Endometrium (tissue), 2 donors: ENCODE measurements around the gene PRMT3.
"Not testable (repeated sequence)": the region's sequence is repeated elsewhere in the genome, so short reads cannot be mapped to it uniquely, and the experiment has no call there.

ENCODE experiments used
- FAIRE-seq: peaks from 2 replicates; lab custom pipeline; 2012; peaks lifted over from hg19 to GRCh38; lab: Jason Lieb, UNC
- donor health status: control.
- donor health status: control.

PRMT3 gene

DNA sequence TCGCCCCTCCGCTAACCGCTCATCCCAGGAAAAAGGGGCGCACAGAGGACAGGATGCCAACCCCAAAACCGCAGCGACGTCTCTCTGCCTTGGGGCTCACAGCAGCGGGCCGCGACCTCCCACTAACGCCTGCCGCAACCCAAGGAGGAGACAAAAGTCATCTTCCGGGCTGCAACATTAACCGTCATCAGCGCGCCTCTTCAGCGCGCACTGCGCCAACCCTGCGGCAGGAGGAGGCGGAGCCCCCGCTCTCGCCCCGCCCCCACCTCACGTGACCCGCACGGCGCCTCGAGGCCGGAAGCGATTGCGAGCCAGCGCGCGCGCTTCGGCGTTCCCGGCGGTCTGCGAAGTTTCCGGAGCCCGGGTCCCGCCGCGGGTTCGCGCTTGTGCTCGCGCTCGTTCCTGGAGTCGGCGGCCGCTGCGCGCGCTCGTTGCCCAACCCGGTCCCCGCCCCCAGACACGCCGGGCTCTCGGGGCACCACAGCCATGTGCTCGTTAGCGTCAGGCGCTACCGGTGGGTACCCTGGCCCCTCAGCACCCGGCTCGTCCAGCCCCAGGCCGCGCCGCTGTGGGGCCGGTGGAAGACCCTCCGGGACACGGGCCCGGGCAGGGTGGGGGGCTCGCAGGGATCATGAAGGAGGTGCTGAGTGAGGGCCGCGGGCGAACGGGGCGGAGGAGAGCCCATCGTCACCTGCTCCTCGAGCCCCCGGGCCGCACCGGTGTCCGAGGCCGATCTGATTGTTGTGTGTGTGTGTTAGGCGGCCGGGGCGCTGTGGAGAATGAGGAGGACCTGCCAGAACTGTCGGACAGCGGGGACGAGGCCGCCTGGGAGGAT is at the start of gene PRMT3:
Gene PRMT3, plus strand, starts transcription at position 456 of the 835 bp plus-strand sequence. Its CDS starts 31 bp downstream, at position 487.
- FAIRE-seq, result no peak

DNA sequence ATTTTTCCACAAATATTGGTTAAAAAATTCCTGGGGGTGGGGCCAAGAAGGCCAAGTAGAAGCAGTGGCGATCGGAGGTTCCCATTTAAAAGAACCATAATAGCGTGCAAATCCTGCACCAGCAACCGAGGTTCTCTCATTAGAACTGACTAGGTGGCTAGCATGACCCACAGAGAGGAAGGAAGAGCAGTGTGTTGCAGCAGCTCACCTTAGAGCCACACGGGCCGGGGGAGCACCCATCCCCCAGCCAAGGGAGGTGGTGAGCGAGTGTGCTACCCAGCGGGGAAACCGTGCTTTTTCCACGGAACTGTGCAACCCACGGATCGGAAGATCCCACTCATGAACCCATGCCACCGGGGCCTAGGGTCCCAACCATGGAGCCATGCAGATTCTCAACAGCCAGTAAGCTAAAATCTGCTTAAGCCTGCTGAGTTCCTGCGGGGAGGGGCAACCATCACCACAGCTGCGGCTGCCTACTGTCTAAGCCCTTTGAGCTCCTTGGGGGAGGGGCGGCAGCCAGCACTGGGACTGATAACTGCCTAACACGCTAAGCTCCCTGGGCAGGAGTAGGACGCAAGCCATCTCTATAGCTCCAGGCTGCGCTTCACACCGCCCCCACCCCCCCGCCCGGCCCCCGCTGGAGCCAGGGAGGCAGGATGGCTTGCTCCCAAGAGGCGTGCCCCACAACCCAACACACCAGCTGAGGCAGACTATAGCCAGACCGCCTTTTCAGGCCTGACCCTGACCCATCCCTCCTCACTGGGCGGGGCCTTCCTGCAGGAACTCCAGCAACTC is 45.0 kb upstream of the PRMT3 start:
- FAIRE-seq, result no peak

DNA sequence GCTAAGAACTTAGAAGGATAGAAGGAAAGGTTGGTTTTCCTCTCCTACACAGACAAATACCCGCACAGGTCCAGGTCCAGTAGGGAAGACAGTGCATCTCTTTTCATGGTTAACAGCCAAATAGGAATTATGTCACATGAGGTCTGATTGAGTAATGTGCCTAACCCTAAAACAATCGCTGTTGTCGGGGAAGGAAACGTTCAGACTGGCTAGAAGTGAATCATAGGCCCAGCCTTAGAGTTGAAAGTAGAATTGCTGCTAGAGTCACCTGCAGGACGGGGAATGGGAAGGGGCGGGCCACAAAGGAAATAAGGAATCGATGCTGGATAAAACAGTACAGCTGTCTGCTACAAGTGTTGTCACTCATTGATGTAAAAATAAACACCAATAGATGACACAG is 36.4 kb upstream of the PRMT3 start:
- no peak for FAIRE-seq

DNA sequence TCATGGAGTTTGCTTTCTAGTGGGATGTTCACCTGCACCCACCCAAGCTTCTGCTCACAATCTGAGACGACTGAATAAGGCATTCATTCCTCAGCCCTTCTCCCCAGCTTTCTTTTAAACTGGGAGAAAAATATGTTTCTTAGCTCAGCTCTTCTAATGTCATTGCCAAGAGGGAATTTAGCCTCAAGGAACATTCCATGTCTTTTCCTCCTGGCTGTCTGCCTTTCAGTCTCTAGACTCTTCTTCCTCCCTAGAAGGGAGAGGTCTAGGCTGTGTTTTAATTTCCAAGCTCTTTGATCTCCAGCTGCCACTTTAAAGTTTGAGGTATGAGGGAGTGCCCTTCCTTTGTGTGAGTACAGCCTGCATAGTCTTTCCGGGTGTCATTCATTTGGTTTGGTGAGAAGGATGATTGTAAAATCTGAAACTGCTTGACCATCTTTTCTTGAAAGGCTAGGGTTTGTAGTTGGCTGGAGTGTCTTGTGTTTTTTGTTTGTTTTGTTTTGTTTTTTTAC is 35.7 kb upstream of the PRMT3 start:
- FAIRE-seq, result no peak

DNA sequence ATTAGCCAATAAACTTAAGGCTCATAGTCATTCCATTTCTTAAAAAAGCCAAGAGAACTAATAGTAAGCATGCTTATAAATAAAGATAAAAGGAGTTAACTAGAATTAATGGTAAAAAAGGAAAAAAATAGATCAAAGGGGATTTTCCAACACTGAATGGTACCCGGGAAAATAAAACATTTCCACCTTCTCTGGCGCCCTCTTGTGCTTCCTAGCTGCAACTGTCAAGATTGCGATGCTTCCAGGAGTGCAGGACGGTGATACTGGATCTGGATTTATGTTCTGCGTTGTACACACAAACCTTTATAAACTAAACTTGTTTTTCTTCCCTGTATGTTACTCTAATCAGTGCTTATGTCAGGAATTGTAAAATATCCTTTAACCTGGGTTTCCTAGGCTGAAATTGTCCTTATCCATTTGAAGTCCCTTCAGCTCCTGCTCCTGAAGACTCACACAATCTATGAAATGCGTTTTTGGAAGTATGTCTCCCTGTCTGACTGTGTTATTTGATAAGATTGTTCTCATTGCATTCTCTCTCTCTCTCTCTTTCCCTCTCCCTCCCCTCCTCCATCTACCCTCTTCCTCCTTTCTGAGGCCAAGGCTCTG is 33.6 kb upstream of the PRMT3 start:
- FAIRE-seq, result no peak

DNA sequence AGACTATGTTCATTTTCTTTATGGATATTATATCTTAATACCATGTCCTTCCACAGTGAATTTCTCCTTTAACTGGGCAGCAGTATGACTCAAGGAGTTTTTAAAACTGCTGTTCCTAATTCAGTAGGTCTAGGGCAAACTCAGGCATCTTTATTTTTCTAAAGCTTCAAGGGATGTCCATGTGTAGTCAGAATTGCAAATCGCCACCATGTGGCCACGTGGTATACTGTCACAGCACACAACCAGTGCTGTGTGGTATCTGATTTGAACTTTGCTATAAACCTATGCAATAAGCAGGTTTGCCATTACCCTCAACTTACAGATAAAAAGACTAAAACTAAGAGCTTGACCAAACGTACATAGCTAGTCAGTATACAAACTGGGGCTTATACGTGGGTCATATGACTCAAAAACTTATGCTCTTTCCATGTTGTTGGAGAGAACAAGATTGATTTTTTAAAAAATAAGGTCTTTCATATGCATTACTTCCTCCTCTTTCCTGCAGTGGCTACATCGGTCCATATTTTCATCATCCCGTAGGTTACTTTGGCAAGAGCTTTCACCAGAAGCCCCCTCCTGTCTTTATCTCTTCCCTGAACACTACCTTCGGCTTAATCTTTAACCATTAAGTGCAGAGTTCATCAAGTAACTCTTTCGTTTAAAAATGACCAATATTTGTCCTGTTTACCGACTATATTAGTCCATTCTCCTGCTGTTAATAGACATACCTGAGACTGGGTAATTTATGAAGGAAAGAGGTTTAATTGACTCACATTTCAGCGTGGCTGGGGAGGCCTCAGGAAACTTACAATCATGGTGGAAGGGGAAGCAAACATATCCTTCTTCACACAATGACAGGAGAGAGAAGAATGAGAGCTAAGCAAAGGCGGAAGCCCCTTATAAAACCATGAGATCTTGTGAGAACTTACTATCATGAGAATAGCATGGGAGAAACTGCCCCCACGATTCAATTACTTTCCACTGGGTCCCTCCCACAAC is 32.0 kb upstream of the PRMT3 start:
- FAIRE-seq, result no peak

DNA sequence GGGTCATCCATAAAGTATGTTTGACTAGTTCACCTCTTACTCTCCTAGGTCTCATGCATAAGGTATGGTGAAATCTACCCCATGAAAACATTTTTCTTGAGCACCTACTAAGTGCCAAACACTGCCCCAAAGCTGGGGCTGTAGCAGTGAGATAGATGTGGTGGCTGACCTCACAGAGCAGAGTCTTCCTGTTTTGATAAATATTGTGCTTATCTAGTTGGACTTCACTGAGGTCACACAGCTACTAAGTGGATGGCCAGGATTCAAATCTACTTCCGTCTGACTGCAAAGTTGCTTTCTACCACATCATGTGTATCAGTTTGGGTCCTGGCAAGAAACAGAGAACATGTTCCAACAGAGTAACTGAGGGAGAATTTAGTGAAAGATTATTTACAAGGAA is 30.4 kb upstream of the PRMT3 start:
- FAIRE-seq, result no peak

DNA sequence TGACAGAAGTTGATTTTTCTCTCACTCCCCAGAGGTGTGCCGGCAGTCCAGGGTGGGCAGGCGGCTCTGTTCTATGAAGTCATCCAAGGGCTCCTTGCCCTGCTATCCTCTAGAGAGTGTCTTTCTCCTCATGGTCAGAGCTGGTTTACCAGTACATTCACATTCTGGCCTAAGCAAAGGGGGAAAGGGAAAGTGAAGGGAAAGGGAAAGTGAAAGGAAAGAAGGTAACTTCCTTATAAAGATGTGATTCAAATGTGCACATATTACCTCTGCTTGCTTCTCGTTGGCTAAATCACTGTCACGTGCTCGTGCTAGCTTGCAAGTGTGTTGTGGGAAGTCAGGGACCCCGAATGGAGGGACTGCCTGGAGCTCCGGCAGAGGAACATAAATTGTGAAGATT is 26.9 kb upstream of the PRMT3 start:
- FAIRE-seq, result no peak

DNA sequence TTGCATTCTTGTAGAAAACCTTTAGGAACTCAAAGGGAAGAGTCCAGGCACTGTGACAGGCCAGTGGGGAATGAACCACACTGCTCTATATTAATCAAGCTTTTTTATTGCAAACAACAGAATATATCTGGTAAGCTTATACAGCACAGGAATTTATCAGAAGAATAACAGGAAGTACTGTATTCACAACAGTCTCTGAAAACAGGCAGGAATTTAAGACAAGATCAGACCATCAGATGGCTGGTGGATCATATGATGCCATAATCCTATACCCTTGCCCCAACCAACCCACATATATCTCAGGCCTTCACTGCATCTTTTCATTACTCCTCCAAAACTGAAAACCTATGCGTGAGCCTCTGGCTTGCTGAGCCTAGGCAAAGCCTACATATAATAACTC is 25.0 kb upstream of the PRMT3 start:
- FAIRE-seq, result no peak

DNA sequence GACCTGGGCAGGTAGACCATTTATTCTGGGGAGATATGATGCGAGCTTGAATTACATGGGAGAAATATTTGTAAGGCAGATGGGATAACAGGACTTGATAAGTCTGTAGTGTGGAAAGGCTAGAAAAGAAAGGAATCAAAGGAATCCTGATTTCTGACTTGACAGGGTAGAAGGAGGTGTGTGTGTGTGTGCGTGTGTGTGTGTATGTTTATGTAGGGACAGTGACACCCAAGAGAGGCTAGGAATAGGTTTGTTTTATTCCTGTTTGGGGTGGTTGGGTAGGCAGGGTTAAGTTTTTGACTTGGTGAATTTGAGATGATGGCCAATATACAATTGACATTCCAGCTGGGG is 24.4 kb upstream of the PRMT3 start:
- no peak for FAIRE-seq

DNA sequence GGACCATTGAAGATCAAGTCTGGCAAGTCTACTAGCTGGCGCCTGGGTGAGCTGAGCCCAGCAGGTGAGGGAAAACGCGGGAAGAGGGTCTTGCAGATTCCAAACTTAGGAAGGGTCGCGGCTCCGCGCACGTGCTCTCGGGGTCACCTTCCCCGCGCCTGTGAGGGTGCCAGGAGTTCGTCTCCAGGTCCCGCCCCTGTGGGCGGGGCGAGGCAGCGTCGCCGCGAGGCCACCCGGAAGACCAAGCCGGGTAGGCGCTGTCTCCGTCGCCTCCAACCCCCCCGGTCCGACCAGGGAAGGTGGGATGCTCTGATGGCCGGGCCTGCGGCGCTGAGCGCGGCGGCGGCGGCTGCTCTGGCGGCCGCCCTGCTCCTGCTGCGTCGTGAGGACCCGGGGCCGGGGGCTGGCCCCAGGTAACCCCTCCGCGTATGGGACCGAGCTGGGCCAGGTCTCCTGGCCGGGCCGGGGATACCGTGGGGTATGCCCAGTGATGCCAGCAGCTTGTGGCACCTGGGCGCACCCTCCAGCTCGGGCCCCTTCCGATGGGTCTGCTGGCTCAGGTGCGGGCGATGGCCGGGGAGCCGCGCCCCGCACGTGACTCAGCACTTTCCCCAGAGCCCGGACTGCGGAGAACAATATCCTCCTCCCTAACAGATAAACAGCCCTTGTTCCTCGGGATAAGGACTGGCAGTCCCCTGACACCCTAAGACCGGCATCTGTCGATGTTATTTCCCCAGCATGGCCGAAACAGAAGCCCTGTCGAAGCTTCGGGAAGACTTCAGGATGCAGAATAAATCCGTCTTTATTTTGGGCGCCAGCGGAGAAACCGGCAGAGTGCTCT is 23.8 kb upstream of the PRMT3 start, which contains the start of gene HTATIP2:
Gene HTATIP2, plus strand, starts transcription at position 215 of the 841 bp plus-strand sequence. Its CDS starts 524 bp downstream, at position 739.
- FAIRE-seq, result no peak

DNA sequence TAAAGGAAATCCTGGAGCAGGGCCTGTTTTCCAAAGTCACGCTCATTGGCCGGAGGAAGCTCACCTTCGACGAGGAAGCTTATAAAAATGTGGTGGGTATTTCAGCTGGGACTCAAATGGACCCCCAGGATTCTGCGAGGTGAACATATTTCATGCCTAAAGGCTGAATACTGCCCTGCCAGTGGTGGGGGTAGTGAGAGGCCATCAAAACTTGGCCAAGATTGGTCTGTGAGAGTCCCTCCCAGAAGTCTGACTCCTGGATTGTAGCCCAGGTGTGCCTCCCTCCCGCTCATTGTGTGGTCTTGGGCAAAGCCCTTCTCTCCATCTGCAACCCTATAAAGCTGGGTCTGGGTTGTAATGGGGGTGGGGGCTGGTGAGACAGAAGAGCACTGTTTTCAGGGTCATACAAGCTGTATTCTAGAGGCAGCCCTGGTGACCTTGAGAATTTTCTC is 23.1 kb upstream of the PRMT3 start:
- no peak for FAIRE-seq

DNA sequence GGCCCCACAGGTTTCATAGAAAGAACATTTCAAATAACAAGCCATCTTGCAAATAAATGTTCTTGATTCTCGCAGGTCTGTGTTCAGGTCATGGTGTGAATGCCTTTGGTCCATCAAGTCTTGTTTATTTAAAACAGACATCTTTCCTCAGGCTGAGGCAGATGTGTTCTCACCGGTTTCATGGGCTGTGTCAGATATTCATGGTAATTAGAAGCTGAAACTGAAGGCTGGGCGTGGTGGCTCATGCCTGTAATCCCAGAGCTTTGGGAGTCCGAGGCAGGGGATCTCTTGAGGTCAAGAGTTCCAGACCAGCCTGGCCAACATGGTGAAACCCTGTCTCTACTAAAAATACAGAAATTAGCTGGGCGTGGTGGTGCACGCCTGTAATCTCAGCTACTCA is 22.1 kb upstream of the PRMT3 start:
- FAIRE-seq, result not testable (repeated sequence)

DNA sequence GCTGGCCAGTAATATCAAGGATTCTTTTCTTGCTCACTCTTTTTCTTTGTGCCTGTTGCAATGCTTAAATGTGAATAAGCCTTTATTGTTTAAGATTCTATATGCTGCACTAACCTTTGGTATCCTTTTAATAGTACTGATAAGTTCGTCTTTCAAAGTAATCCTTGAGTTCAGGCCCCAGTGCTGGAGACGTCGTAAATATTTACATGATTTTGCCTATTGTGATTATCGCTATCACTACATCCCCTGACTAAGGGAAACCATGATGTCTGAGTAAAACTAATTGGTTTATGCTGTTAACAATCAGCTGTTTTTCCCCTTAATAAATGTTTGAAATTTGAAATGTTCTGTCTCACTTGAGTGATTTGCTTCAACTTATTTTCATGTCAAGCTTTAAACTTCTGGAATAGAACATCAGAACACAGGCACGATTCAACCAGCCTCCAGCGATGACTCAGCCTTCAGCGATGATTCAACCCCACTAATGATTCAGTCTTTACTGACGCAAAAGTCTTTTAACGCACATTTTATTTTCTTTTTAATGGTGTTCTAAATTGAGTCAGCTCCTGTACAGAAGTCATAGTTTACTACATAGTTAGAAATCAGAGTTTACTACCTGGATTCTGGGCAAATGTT is 20.1 kb upstream of the PRMT3 start:
- no peak for FAIRE-seq

DNA sequence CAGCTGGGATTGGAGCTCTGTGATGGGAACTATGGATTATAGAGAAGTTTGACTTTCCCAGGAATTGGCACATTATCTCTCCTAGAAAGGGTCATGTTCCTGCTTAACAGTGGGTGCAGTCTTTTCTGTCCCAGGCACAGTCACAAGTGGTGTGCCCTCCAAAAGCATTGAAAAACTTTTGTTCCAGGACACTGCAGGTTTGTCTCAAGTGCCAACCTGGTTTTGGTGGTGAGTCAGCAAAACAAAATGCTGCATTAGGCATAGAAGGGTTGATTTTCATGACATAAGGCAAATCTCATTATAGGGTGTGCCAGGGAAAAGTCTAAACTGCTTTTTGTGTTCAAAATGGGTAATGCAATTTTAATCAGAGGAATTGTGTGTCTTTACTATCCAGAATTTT is 19.1 kb upstream of the PRMT3 start:
- no peak for FAIRE-seq

DNA sequence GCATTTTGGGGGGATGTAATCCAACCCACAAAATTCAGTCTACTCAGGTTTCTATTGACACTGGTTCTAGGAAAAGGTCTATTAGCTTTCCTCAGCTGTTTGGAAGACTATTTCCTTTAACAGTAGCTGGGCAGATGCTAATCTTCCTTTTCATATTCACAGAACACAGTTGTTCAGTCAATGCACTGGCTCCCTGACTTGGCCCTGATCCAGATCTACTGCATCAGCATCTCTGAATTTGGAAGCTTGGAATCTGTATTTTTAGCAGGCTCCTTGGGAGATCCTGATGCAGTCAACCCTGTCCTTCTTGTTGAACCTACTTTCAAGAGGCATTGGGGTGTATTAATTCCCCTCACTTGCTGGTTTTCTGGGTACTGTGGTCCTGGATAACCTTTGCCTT is 17.7 kb upstream of the PRMT3 start:
- no peak for FAIRE-seq

DNA sequence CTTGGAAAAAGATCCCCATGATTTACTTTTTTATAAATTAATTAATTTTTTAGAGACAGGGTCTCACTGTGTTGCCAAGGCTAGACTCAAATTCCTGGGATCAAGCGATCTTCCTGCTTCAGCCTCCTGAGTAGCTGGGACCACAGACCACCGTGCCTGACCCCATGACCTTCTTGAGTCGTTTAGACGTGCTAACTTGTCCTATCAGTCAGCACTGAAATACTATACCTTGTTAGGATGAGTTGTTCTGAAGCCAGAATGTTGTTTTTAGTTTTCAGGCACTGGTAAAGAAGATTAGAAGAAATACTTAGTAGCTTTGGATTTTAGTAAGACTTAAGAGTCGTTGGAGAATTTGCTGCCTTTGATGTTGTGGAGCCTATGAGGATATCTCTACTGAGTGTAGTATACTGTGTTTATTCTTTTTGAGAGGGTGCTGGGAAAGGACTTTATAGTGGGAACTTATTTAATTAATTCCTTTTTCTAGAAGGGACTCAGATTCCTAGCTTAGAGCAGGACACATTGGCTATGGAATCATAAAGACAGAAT is 15.4 kb upstream of the PRMT3 start:
- FAIRE-seq, result no peak

DNA sequence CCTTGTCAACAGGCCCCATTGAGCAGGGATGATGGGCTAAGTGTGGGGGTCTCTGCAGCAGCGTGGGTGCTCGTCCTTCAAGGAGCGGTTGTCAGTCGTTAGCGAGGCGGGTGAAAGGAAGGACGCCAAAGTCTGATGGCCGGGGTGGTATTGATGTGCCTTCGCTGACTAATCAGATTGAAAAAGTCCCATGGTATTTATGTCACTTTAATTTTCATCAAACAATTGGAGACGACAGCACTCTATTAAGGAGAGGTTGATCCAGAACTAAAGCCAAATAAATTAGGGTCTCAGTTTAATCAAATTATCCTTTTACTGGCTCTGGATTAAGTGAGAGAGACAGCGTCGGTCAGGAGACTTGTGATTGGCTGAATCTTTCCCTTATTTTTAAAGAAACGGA is 14.4 kb upstream of the PRMT3 start:
- no peak for FAIRE-seq

DNA sequence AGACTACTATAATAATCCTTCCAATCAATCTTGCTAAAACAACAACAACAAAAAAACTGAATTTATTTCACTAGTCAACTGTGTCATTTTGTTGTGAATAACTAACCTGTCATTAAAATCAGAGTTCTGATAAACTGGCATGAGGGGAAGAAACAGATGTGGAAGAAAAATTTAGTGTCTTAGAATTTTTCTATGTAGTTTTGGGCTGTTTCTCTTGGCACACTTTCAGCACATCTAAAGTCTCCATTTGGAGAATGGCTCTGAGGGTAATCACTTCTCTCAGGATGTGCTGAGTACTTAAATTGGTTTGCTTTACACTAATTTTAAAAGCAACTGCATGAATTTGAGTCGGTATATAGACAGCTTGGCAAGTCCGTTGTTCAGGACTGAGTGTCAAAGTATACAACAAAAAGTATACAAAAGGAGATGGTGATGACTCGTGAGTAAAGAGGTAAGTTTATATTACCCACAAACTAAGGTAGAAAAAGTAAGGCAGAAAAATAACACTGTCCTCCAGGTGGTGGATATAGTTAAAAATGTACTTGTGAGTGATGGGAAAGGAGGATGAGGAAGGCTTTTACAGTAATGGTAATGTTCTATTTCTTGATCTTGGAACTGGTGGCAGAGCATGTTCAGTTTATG is 13.8 kb upstream of the PRMT3 start:
- FAIRE-seq, result no peak
